ENCODE measurements around the gene DENND2C.

The DENND2C gene

GRCh38 chr1:114669562-114670082 is at the start of gene DENND2C:
Gene DENND2C, minus strand, starts transcription at chr1:114670049. Its CDS starts 44,065 bp downstream, at chr1:114625984.
- DNase-seq (ENCODE audit: low read depth) = no peak

DNA sequence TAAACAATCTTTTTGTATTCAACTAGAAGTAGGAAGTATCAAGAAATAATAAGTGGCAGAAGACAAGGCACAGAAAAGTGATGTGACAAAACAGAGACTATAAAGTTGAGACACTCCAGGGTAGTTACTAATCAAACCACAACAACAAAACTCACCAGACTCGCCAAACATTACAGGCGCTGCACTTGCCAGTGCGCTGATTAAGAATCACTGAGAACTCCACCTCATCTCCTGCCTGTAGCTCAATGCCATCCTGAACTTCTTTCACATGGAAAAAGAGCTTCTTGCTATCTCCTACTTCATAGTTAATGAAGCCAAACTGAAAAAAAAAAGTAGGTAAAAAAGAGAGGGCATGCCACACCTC is 49.6 kb upstream of the DENND2C start:
- no peak for DNase-seq (ENCODE audit: low read depth)

DNA sequence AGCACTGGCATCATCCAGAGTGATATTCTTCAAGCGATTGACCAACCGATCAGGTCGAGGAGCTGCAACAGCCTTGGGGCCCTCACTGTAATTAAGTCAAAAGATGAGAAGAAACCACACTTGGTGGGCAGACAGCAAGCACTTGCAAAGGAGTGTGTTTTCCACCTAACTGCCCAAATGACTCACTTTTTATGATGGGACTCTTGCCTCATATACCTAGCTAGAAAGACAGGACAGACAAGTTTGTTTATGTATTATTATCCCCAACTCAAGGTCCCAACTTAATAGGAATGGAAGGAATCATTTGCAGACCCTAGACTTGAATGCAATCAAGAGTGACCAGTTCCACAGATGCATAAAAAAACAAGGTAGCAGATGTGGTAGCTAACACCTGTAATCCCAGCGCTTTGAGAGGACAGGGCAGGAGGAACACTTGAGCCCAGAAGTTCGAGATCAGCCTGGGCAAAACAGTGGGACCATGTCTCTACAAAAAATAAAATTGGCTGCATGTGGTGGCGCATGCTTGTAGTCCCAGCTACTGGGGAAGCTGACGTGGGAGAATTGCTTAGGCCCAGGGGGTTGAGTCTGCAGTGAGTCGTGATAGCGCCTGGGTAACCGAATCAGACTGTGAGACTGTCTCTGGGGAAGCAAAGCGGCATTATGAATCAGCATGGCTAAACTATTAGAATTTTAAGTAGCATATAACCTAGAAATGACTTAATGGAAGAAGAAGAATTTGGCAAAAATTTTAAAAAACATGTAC is 49.0 kb upstream of the DENND2C start:
- no peak for DNase-seq (ENCODE audit: low read depth)

DNA sequence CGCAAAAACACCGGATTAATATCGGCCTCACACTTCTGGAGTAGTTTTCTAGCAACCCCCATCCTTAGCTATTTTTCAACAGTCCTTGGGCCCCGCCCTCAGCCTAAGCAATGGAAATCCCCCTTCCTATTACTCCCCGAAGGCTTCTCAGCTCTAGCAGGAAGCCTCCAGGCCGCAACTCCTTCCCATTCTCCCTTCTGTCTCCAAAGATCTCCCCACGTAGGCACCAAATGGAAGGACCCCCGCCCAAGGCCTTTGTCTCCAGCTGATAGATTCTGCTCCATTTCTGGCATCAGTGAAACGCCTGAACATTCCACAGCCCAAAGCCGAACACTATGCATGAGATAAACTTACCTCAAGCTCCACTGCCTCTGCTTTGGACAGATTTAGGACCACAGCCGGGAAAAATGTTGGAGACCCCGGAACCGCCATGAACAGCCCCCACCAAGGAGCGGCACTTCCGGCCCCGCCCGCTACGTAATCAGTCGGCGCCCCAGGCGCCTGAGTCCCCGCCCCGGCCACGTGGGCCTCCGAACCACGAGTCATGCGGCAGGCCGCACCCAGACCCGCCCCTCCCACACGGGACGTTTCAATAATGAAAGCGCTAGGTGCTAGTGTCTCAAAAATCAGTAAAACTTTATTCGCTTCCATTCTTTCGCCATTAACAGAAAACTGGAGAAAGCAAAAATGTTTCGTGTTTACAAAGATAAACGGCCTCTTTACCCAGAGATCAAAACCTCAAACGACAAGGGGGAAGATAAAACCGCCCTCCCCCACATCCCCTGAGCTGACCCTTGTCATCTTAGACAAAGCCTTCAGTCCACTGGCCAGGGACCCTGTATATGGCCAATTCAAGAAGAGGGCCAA is 46.7 kb upstream of the DENND2C start, which contains the start of gene NRAS:
Gene NRAS, minus strand, starts transcription at position 468 of the 867 bp plus-strand sequence. CDS start 611 bp downstream, outside the sequence.
- peak; percentile 96 for DNase-seq (ENCODE audit: low read depth)

DNA sequence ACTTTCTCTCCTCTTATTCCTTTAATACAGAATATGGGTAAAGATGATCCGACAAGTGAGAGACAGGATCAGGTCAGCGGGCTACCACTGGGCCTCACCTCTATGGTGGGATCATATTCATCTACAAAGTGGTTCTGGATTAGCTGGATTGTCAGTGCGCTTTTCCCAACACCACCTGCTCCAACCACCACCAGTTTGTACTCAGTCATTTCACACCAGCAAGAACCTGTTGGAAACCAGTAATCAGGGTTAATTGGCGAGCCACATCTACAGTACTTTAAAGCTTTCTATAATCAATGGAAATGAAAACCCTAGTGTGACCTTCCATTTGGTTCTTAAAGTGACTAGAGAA is 46.1 kb upstream of the DENND2C start:
- DNase-seq (ENCODE audit: low read depth) = no peak

DNA sequence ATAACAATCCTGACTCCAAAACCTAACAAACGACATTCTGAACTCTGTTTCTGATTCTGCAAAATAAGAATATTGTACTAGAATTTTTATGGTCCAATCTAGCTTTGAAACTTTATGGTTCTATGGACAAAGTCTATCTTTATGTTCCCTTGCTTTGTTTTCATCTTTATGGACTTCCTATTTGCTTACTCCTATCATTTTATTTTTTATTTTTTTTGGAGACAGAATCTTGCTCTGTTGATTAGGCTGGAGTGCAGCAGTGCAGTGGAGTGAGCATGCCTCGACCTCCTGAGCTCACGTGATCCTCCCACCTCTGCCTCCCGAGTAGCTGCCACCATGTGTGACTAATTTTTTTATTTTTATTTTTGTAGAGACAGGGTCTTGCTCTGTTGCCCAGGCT is 43.1 kb upstream of the DENND2C start:
- no peak for DNase-seq (ENCODE audit: low read depth)

- no peak for DNase-seq (ENCODE audit: low read depth)
These were observed 40.5 kb upstream of the DENND2C start for GRCh38 chr1:114710360-114710759.

DNA sequence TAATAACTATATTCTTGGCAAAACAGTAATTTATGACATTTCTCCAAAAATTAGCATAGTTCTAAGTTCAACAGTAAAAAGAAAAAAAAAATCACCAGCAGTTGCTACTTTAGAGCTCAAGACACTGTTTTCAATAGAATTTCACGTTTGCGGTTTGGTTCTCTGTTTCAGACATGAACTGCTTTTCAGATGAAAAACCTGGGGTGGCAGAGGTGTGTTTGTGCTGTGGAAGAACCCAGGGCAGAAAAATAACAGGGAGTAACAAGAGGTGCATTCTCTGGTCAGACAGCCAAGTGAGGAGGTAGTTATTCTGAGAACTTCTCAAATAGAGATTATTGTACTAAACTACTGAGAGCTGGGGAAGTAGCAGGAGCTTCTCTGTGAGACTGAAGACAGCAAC is 37.8 kb upstream of the DENND2C start:
- no peak for DNase-seq (ENCODE audit: low read depth)

- DNase-seq (ENCODE audit: low read depth) = no peak
These were observed 33.4 kb upstream of the DENND2C start for GRCh38 chr1:114703242-114703641.

- DNase-seq (ENCODE audit: low read depth) = no peak
These were observed 32.9 kb upstream of the DENND2C start for GRCh38 chr1:114702737-114703136.

DNA sequence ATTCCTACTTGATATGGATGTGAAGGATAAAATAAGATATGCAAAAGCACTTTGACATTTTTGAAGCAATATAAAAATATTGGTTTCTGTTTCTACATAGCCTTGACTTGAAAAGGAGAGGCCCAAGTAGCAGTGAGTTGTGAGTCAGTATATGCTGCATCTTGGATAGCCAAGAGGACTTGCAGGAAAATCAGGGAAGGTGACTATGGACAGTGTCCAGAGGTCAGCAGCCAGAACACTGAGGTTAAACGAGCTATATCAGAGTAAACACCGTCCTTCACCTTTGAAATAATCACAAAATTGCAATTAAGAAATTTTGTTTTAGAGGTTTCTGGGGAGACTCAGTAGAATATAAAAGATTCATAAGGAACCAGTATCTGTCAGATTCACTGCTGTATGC is 32.1 kb upstream of the DENND2C start:
- DNase-seq (ENCODE audit: low read depth) = no peak

- no peak for DNase-seq (ENCODE audit: low read depth)
These were observed 30.3 kb upstream of the DENND2C start for GRCh38 chr1:114700036-114700600.

DNA sequence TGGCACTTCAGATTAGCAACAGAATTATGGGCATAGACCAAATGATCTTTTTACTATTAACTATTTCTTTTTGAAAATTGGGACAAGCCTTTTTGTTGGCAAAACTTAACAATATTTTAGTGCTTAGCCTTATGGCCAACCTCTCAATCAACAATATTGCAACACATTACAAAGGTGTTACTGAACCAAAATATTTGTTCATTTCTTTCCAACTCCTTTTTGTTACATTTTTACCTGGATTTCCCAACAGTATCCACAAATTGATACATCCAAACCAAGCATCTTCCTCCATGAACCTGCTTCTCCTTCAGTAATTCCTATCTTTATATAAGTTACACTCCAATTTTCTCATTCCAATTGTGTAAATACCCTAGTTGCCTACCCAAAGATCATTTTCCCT is 27.0 kb upstream of the DENND2C start:
- DNase-seq (ENCODE audit: low read depth) = no peak

DNA sequence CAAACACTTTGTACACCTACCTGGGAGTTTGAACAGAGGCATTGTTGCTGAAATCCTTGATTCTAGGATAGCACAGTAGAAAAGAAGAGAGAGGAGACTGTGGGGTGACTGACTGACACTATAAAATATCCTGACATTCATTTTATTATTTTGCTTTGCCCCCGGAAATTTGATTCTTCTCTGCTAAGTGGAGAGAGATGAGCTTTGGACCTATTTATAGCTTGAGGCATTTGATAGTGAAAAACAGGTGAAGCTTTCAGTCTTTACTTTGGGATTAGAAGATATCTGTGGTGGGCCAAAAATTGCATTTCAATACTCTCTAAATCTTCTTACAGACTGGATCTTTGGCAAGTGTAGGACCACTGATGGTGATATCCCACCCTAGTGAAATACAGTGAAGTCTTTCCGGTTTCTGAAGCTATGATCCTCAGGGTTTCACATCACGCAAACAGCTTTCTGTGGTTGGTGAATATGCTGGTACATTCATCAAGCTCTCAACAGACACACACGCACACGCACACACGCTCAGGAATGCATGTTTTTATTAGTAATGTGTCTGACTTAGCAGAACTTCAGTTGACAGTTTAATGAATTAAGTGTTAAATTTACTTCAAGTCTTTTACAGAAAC is 25.7 kb upstream of the DENND2C start, which contains the start of gene AMPD1:
Gene AMPD1, minus strand, starts transcription at position 117 of the 629 bp plus-strand sequence. Its CDS starts 75 bp downstream, at position 42.
- no peak for DNase-seq (ENCODE audit: low read depth)

DNA sequence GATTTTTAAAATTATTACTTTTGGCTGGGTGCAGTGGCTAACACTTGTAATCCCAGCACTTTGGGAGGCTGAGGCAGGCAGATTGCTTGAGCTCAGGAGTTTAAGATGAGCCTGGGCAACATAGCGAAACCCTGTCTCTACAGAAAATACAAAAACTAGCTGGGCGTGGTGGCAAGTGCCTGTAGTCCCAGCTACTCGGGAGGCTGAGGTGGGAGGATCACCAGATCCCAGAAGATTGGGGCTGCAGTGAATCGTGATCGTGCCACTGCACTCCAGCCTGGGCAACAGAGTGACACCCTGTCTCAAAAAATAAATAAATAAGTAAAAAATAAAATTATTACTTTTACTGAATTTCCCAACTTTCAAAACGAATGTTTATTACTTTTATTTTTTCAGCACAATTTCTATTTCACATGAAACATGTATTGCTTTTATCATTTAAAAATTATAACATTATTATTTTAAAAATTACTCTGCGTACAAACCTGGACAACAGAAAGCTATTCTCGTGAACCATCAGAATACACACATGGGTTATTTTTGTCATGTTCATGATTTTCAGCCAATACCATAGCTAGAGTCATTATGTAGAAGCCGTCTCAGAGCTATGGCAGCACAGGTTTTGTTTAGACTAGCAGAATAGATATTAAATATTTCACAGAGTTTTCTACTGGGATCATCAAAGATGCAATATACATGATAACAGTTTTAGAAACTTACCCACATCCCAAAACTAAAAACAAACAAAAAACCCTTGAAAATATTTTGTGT is 24.9 kb upstream of the DENND2C start:
- no peak for DNase-seq (ENCODE audit: low read depth)

DNA sequence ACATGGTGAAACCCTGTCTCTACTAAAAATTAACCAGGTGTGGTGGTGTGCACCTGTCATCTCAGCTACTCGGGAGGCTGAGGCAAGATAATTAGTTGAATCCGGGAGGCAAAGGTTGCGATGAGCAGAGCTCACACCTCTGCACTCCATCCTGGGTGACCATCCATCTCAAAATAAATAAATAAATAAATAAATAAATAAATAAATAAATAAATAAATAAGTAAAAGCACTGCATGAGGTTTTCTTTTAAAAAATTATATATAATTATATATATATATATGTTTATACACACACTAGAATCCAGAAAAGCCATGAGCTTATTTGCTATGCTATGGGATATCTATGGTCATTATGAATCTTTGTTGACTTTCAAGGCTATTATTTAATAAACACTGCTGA is 23.1 kb upstream of the DENND2C start:
- no peak for DNase-seq (ENCODE audit: low read depth)

GRCh38 chr1:114691061-114691460 is 21.2 kb upstream of the DENND2C start:
- no peak for DNase-seq (ENCODE audit: low read depth)

GRCh38 chr1:114690148-114690547 is 20.3 kb upstream of the DENND2C start:
- DNase-seq (ENCODE audit: low read depth) = no peak

DNA sequence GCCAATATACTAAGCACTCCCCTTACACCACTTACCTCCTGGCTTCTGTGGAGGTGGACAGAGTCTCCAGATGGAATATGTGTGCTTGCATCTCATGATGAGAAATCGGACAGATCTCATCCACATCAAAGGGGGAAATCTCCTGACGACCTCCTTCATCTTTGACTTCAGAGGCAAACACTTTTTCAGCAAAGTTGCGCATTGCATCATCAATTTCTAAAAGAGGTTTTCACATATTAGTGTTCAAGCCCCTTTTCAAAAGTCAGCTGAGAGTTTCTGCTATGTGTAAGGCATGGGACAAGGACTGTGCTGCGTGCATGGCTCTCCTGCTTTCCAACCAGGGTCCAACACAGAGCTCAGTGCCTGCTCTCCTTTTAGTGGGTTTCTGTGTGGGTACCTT is 18.7 kb upstream of the DENND2C start:
- no peak for DNase-seq (ENCODE audit: low read depth)

DNA sequence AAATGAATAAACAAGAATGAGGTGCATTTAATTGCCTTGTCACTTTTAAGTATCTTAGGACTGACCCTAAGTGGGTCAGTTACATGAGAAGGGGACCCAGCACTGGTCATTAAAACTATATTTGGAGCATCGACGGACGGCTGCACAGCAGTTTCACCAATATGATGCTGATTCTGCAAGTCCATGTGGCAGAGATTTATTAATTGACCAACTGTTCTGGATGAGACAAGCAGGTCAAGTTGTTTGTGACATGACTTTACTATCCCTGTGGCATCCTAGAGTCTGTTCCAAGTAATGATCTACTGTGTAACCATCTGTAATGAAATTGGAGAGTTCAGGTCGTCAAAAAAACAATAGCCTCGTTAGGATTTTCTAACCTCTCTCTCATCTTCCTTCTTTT is 16.0 kb upstream of the DENND2C start:
- no peak for DNase-seq (ENCODE audit: low read depth)

DNA sequence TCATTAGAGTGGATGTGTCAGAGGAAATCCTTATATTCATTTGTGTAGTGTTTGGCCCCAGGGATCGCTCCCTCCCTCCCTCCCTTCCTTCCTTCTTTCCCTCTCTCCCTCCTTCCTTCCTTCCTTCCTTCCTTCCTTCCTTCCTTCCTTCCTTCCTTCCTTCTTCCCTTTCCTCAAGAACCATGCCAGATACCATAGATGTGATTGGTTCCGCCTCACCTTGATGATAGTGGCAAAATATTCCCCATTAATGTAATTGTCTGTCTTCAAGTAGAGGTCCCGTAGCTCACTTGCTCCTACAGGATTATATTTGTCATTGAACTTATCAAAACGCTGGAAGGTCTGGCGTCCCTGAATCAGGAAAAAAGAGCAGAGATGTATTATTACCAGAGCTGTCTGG is 7.8 kb upstream of the DENND2C start:
- DNase-seq (ENCODE audit: low read depth) = no peak

Data from stimulated activated CD8-positive, alpha-beta memory T cell treated with anti-CD3 and anti-CD28 coated beads, Interleukin-15, amount 100 ng/mL, for 24 hours (primary cell).